Suppressor macrophage (primary cell): ENCODE measurements around the gene NEDD4L.

Experiments
- DNase-seq, 4 experiments: peaks; one replicate each; pipeline ENCODE4 v3.0.0-alpha.2; 2020 to 2022

The NEDD4L gene

GRCh38 chr18:58054041-58054781, 10.2 kb downstream of the NEDD4L start:
- no peak for DNase-seq

- no peak for DNase-seq
Observed at GRCh38 chr18:58055890-58056558, 12.0 kb downstream of the NEDD4L start.

GRCh38 chr18:58056852-58057251, 12.8 kb downstream of the NEDD4L start:
- DNase-seq, result no peak

- no peak for DNase-seq
Observed at GRCh38 chr18:58057291-58057965, 13.4 kb downstream of the NEDD4L start.

GRCh38 chr18:58058720-58059119, 14.7 kb downstream of the NEDD4L start:
- no peak for DNase-seq

- no peak for DNase-seq
Observed at GRCh38 chr18:58060254-58060653, 16.2 kb downstream of the NEDD4L start.

- no peak for DNase-seq
Observed at GRCh38 chr18:58061349-58061748, 17.3 kb downstream of the NEDD4L start.

GRCh38 chr18:58064406-58064998, 20.5 kb downstream of the NEDD4L start:
- DNase-seq, result no peak

GRCh38 chr18:58065956-58066355, 21.9 kb downstream of the NEDD4L start:
- no peak for DNase-seq

GRCh38 chr18:58067601-58068000, 23.6 kb downstream of the NEDD4L start:
- DNase-seq, result no peak

- no peak for DNase-seq
Observed at GRCh38 chr18:58069099-58069498, 25.1 kb downstream of the NEDD4L start.

GRCh38 chr18:58069721-58070292, 25.8 kb downstream of the NEDD4L start:
- no peak for DNase-seq

- no peak for DNase-seq
Observed at GRCh38 chr18:58076052-58076451, 32.0 kb downstream of the NEDD4L start.

- no peak for DNase-seq
Observed at GRCh38 chr18:58077329-58077728, 33.3 kb downstream of the NEDD4L start.

- DNase-seq, result no peak
Observed at GRCh38 chr18:58078889-58079573, 35.0 kb downstream of the NEDD4L start.

GRCh38 chr18:58080451-58080850, 36.4 kb downstream of the NEDD4L start:
- DNase-seq, result peak in 3 of 4 experiments; percentile 22 to 44 (median 22)

GRCh38 chr18:58087928-58088690, 44.1 kb downstream of the NEDD4L start:
- peak; percentile 31 to 65 (median 43) for DNase-seq

- peak in 2 of 4 experiments; percentile 26 to 31 for DNase-seq
Observed at GRCh38 chr18:58088691-58089065, 44.7 kb downstream of the NEDD4L start.

GRCh38 chr18:58091099-58091611, 47.1 kb downstream of the NEDD4L start:
- DNase-seq, result peak; percentile 9 to 42 (median 25)

GRCh38 chr18:58093311-58093803, 49.3 kb downstream of the NEDD4L start:
- no peak for DNase-seq

GRCh38 chr18:58095222-58095621, 51.2 kb downstream of the NEDD4L start:
- DNase-seq, result no peak
